ENCODE measurements around the gene ISYNA1. TPM values are rescaled to one million over a fixed set of nuclear protein-coding genes. Genes with fewer than 3 reads are reported as not detected.

The ISYNA1 gene
- total RNA-seq, 1 donor from 2014 or later = 111 TPM

DNA sequence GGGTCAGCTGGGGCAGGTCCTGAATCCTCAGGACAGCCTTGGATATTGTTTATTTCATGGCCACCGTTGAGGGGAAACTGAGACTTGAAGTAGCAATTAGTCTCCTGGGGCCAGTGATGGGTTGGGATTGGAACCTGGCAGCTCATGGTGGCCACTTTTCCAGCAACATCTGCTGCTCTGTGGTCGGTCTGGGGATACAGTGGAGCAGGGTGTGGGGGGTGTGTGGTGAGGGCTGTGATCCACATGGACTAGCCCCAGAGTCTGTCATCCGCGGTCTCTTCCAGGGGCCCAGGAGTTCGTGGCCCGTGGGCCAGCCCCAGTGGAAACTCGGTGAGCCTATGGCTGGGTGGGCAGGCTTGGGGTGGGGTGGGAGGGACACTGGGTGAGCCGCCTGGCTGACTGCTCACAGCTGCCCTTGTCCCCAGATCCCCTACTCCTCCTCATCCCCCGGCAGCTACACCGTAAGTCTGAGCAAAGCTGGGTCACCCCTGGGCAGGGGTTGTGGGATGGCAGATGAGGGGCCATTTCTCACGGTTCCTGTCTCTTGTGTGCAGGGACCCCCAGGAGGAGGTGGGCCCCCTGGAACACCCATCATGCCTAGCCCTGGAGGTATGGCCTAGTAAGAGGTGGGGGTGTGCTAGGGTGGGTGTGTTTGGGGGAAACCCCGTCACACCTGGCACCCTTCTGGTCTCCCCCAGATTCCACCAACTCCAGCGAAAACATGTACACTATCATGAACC lies 5.5 kb downstream of the ISYNA1 start:
- Mint-ChIP-seq H3K36me3 (ENCODE audit: unreplicated experiment) (no peaks in the 10 kb centered on the region), H3K4me3 (ENCODE audit: unreplicated experiment) (no peak overlapping the region), H3K27ac (ENCODE audit: unreplicated experiment) (no peak overlapping the region), H3K27me3 (ENCODE audit: unreplicated experiment) (peaks cover 10% of the 10 kb centered on the region), H3K4me1 (ENCODE audit: low read depth, unreplicated experiment) (peaks cover 7% of the 10 kb centered on the region), H3K9me3 (ENCODE audit: unreplicated experiment) (peaks cover 8% of the 10 kb centered on the region)
- DNase-seq = no peak
- TF ChIP-seq, protein P1, sequence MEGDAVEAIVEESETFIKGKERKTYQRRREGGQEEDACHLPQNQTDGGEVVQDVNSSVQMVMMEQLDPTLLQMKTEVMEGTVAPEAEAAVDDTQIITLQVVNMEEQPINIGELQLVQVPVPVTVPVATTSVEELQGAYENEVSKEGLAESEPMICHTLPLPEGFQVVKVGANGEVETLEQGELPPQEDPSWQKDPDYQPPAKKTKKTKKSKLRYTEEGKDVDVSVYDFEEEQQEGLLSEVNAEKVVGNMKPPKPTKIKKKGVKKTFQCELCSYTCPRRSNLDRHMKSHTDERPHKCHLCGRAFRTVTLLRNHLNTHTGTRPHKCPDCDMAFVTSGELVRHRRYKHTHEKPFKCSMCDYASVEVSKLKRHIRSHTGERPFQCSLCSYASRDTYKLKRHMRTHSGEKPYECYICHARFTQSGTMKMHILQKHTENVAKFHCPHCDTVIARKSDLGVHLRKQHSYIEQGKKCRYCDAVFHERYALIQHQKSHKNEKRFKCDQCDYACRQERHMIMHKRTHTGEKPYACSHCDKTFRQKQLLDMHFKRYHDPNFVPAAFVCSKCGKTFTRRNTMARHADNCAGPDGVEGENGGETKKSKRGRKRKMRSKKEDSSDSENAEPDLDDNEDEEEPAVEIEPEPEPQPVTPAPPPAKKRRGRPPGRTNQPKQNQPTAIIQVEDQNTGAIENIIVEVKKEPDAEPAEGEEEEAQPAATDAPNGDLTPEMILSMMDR (IDR thresholded peaks at IDR 0.05; ENCODE audit: partially characterized antibody, unreplicated experiment) = no peak

DNA sequence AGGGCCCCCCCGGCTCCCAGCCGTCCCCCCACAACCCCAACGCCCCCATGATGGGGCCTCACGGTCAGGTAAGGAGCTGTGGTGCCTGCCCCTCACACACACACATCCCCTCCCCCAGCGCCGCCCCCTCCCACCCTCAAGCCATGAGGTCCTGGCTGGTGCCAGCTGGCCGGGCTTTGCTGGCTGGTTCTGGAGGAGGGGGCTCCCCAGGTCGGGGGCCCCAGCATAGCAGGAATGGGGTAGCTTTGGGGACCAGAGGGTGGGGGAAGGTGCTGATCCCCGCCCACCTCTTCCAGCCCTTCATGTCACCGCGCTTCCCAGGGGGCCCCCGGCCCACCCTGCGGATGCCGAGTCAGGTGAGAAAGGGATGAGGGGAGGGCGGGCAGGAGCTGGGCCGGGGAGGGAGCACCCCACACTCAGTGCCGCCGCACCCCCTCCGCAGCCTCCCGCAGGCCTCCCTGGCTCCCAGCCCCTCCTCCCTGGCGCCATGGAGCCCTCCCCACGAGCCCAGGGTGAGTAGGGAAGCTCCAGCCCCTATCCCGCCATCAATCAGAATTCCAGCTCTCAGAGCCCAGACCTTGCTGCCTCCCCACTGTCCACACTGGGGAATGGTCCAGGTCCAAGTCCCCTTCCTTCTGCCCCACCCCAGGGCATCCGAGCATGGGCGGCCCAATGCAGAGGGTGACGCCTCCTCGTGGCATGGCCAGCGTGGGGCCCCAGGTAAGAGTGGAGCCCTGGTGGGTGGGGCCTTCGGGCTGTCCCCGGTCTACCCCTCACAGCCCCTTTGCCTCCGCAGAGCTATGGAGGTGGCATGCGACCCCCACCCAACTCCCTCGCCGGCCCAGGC lies 6.4 kb downstream of the ISYNA1 start:
- Mint-ChIP-seq H3K9me3 (ENCODE audit: unreplicated experiment) (peaks cover 8% of the 10 kb centered on the region), H3K4me1 (ENCODE audit: low read depth, unreplicated experiment) (peaks cover 7% of the 10 kb centered on the region), H3K4me3 (ENCODE audit: unreplicated experiment) (no peak overlapping the region), H3K27ac (ENCODE audit: unreplicated experiment) (no peak overlapping the region), H3K27me3 (ENCODE audit: unreplicated experiment) (peaks cover 10% of the 10 kb centered on the region), H3K36me3 (ENCODE audit: unreplicated experiment) (no peaks in the 10 kb centered on the region)
- TF ChIP-seq, protein P1 (IDR thresholded peaks at IDR 0.05; ENCODE audit: partially characterized antibody, unreplicated experiment) = no peak
- peak; percentile 32 for DNase-seq

DNA sequence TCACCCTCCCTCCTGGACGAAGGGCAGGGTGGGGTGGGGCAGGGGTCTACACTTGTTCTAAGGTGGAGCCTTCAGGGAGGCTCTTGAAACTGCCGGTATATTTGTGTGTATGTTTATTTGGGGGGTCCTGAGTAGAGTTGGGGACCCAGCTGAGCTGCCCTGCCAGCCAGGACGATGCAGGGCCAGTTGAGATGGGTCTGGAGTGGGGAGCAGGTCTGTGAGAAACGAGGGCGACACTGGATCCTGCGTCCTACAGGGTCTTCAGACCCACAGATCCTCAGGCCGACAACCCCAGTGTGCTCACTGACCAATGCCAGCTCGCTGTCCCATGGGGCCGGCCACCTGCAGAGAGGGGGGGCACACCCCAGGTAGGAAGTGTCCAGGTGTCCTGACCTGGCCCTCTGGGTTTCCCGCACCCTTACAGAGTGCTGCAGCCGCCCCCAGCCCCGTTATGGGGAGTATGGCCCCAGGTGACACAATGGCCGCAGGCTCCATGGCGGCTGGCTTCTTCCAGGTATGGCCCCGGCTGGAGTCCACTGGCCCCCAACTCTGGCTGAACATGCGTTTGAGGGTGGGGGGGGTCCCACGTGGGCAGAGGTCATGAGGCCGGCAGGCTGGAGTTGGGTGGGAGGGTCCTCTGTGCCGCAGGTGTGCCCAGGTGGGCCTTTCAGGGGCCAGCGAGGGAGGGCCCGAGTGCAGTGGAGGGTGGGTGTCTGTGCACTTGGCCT lies 7.4 kb downstream of the ISYNA1 start:
- peak overlapping the region; percentile 80 for H3K27ac Mint-ChIP-seq (ENCODE audit: unreplicated experiment)
- peaks cover 5% of the 10 kb centered on the region for H3K9me3 Mint-ChIP-seq (ENCODE audit: unreplicated experiment)
- H3K4me1 Mint-ChIP-seq (ENCODE audit: low read depth, unreplicated experiment) = peaks cover 7% of the 10 kb centered on the region
- no peaks in the 10 kb centered on the region for H3K36me3 Mint-ChIP-seq (ENCODE audit: unreplicated experiment)
- no peak for DNase-seq
- TF ChIP-seq, protein P1 (IDR thresholded peaks at IDR 0.05; ENCODE audit: partially characterized antibody, unreplicated experiment) = no peak
- H3K27me3 Mint-ChIP-seq (ENCODE audit: unreplicated experiment) = peaks cover 4% of the 10 kb centered on the region
- peak overlapping the region; percentile 67 for H3K4me3 Mint-ChIP-seq (ENCODE audit: unreplicated experiment)

DNA sequence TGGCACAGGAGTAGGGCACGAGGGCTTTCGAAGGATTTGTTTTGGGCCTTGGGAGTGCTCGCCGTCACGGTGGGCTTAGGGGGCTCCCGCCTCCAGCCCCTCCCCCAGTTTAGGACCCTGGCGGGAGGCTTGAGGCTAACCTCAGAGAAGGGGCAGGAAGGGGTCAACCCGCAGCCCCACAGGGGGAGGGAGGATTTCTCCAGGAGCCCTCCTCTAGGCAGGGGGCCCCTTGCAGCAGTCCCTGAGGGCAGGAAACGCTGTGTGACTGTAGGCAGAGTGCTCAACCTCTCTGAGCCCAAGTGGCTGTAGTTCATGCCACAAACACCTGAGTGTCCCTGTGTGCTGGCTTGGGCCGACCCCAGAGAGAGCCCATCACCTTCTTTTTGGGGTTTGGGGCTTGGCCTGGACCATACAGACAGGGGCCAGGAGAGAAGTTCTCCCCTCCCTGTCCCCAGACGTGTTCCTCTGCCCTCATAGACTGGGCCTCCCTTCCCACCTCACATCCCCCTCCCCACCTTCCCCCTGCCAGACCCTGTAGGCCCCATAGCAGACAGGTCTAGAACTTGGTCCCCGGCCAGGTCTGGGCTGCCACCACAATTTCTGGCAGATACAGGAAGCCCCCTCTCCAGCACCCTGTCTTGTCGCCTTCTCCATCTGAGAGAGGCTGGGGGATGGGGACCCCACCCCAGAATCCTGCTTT lies 8.1 kb downstream of the ISYNA1 start:
- peak overlapping the region; percentile 20 for H3K4me3 Mint-ChIP-seq (ENCODE audit: unreplicated experiment)
- H3K9me3 Mint-ChIP-seq (ENCODE audit: unreplicated experiment) = peaks cover 5% of the 10 kb centered on the region
- H3K4me1 Mint-ChIP-seq (ENCODE audit: low read depth, unreplicated experiment) = peaks cover 9% of the 10 kb centered on the region
- H3K27ac Mint-ChIP-seq (ENCODE audit: unreplicated experiment) = peak overlapping the region; percentile 48
- peaks cover 6% of the 10 kb centered on the region for H3K27me3 Mint-ChIP-seq (ENCODE audit: unreplicated experiment)
- H3K36me3 Mint-ChIP-seq (ENCODE audit: unreplicated experiment) = no peaks in the 10 kb centered on the region
- DNase-seq = no peak
- TF ChIP-seq, protein P1 (IDR thresholded peaks at IDR 0.05; ENCODE audit: partially characterized antibody, unreplicated experiment) = no peak
